ENCODE measurements around the gene RAB1B.

RAB1B gene

DNA sequence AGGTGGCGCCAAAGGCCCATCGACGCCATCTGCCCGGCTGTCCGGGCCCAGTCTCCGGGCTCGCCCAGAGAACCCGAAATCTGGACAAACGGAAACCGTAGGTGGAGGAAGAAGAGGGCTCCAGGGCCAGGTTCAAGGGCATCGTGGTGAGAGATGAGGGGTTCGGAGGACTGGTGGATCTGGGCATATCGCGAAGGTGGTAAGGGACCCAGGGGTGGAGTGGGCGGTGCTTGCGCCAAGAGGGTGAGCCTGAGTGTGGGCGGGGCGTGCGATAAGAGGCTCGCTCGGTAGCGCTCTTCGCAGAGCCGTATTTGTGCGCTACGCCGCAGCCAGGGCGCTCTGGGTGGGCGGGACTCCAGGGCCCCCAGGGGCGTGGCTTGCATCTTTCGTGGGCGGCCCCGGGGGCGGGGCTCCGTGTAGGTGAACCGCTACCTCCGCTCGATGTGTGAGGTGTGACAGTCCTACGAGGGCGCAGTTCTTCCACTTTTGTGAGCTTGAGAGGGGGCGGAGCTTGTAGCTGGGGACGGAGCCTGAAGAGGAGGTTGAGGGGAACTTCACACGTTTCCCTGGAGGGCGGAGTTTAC is 43.6 kb downstream of the RAB1B start:
- peak; percentile 90 for DNase-seq (ENCODE audit: low spot score)
- no peak for TF ChIP-seq CTCF (IDR thresholded peaks at IDR 0.05; ENCODE audit: borderline replicate concordance, control extremely low read depth, extremely low read depth, insufficient read depth, missing control alignments)
- in situ Hi-C loops (cut with MboI; ENCODE audit: low sequenced_read_pairs, unreplicated experiment): no loop called here

GRCh38 chr11:66312549-66313320 is 44.3 kb downstream of the RAB1B start:
- in situ Hi-C loops (cut with MboI; ENCODE audit: low sequenced_read_pairs, unreplicated experiment): no loop called here
- no peak for TF ChIP-seq CTCF (IDR thresholded peaks at IDR 0.05; ENCODE audit: borderline replicate concordance, control extremely low read depth, extremely low read depth, insufficient read depth, missing control alignments)
- peak; percentile 99 for DNase-seq (ENCODE audit: low spot score)

- in situ Hi-C loops (cut with MboI; ENCODE audit: low sequenced_read_pairs, unreplicated experiment): no loop called here
- TF ChIP-seq CTCF (IDR thresholded peaks at IDR 0.05; ENCODE audit: borderline replicate concordance, control extremely low read depth, extremely low read depth, insufficient read depth, missing control alignments): no peak
- DNase-seq (ENCODE audit: low spot score): no peak
Measured at GRCh38 chr11:66313321-66314185, 45.1 kb downstream of the RAB1B start.

GRCh38 chr11:66314186-66314501 is 45.7 kb downstream of the RAB1B start:
- in situ Hi-C loops (cut with MboI; ENCODE audit: low sequenced_read_pairs, unreplicated experiment): no loop called here
- DNase-seq (ENCODE audit: low spot score): no peak
- no peak for TF ChIP-seq CTCF (IDR thresholded peaks at IDR 0.05; ENCODE audit: borderline replicate concordance, control extremely low read depth, extremely low read depth, insufficient read depth, missing control alignments)

DNA sequence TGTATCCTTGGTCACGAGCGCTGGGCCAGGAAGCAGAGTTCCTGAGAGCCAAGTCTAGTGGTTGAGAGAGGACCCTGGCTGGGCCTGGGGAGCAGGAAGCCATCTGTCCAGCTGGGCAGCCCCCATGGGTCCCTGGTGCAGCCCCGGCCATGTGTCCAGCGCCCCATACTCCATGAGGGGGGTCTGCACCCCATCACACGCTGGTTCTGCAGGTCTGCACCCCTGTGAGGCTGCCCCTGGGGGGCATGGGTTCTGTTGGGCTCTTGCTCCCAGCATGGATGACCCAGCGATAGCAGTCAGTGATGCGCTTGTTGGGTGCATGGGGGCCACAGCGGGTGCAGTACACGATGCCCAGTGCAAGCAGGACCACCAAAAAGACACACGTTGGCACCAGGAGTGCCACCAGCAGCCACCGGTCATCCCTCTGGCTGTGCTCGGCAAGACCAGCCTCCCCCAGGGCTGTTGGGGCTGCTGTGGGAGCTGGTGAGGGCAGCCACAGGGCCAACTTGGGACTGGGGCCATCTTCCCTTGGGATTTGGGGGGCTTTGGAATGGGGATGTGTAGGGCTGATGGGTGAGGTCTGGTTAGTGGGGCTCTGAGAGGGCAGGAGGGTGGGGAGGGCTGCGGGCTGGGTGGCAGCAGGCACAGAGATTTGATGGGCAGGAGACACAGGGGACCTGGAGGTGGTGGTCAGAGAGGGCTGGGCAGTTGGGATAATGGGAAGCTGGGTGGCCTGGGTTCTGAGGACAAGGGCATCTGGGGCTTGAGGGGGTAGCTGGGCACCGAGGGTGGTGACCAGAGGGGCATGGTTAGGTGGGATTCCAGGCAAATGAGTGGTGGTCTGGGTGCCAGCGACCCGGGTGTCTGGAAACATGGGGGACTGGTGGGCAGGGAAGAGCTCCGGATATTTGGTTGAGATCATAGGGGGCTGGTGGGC is 46.4 kb downstream of the RAB1B start:
- TF ChIP-seq CTCF (IDR thresholded peaks at IDR 0.05; ENCODE audit: borderline replicate concordance, control extremely low read depth, extremely low read depth, insufficient read depth, missing control alignments): no peak
- DNase-seq (ENCODE audit: low spot score): no peak
- in situ Hi-C loops (cut with MboI; ENCODE audit: low sequenced_read_pairs, unreplicated experiment): no loop called here

GRCh38 chr11:66315498-66315885 is 47.1 kb downstream of the RAB1B start:
- in situ Hi-C loops (cut with MboI; ENCODE audit: low sequenced_read_pairs, unreplicated experiment): no loop called here
- no peak for TF ChIP-seq CTCF (IDR thresholded peaks at IDR 0.05; ENCODE audit: borderline replicate concordance, control extremely low read depth, extremely low read depth, insufficient read depth, missing control alignments)
- DNase-seq (ENCODE audit: low spot score): no peak
